ENCODE results near the gene NDE1. TPM values are rescaled to one million over a fixed set of nuclear protein-coding genes. Genes with fewer than 3 reads are reported as not detected.

Gene NDE1
- polyA plus RNA-seq, 6 donors from 2014 or later = 12.8 to 65.6 (median 38.0) TPM

DNA sequence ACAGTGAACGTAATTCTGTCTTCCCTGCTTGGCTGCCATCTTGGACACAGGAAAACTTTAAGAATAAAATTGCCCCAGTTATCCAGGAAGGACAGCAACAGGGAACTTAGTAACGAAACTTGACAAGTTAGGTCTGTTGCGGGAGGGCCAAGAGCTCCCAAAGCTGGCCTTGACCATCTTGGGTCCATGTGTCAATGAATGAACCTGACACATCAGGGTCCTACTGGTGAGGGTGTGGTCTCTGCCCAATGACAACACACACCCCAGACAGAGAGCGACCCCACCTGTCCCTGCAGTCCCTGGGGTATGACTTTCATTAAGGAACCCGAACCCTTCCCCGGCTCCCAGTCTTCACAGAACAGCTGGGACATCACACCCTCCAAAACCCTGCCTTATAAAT, 96.3 kb downstream of the NDE1 start:
- Mint-ChIP-seq H3K36me3 (peaks cover 0 to 26% of the 10 kb centered on the region in 2 donors), H3K27me3 (no peaks in the 10 kb centered on the region), H3K9me3 (peaks cover 0 to 3% (median 0%) of the 10 kb centered on the region in 7 donors), H3K4me1 (peaks cover 0 to 8% (median 5%) of the 10 kb centered on the region in 3 donors), H3K27ac (peak overlapping the region in 1 of 6 donors; percentile 24), H3K4me3 (no peak overlapping the region)
- DNase-seq (no peak), ATAC-seq (ENCODE audit: low read depth in 2 of 2) (no peak)

DNA sequence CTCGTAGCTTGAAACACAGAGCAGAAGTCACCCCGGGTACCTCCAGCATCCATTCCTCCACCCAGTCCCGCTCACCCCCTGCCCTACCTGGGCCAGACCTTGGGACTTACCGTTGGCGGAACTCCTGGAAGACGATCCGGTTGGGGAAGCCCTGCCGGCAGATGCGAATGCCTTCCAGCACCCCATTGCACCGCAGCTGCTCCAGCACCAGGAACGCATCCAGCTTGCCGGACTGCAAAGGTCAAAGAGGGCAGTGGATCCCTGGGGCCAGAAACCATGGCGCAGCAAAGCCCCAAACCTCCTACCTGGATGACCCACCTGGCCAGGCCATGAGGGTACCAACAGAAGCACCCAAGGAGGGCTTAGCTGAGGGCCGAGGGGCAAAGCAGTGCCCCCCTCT, 97.9 kb downstream of the NDE1 start:
- peak overlapping the region in 1 of 6 donors; percentile 43 for H3K27ac Mint-ChIP-seq
- no peaks in the 10 kb centered on the region for H3K27me3 Mint-ChIP-seq
- H3K9me3 Mint-ChIP-seq = no peaks in the 10 kb centered on the region
- H3K36me3 Mint-ChIP-seq = peaks cover 0 to 18% of the 10 kb centered on the region in 2 donors
- DNase-seq (no peak), ATAC-seq (ENCODE audit: low read depth in 2 of 2) (no peak)
- H3K4me1 Mint-ChIP-seq = peaks cover 0 to 5% (median 4%) of the 10 kb centered on the region in 3 donors
- H3K4me3 Mint-ChIP-seq = no peak overlapping the region

DNA sequence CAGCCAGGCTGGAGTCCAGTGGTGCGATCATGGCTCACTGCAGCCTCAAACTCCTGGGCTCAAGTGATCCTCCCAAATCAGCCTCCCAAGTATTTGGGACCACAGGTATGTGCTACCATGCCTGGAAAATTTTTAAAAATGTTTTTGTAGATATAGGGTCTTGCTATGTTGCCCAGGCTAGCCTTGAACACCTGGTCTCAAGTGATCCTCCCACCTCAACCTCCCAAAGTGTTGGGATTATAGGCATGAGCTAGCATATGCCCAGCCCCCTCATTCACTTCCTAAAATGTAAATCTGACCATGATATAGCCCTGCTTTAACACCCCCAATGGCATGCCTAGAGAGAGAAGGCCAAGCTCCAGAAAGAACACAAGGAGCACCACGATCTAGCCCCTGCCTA, 98.6 kb downstream of the NDE1 start:
- H3K4me3 Mint-ChIP-seq = peak overlapping the region in 1 of 8 donors; percentile 7
- H3K27me3 Mint-ChIP-seq = no peaks in the 10 kb centered on the region
- no peak for ATAC-seq (ENCODE audit: low read depth in 2 of 2)
- H3K27ac Mint-ChIP-seq = peak overlapping the region in 1 of 6 donors; percentile 56
- H3K36me3 Mint-ChIP-seq = peaks cover 0 to 18% of the 10 kb centered on the region in 2 donors
- no peak for DNase-seq
- H3K4me1 Mint-ChIP-seq = peaks cover 0 to 5% (median 4%) of the 10 kb centered on the region in 3 donors
- H3K9me3 Mint-ChIP-seq = no peaks in the 10 kb centered on the region

DNA sequence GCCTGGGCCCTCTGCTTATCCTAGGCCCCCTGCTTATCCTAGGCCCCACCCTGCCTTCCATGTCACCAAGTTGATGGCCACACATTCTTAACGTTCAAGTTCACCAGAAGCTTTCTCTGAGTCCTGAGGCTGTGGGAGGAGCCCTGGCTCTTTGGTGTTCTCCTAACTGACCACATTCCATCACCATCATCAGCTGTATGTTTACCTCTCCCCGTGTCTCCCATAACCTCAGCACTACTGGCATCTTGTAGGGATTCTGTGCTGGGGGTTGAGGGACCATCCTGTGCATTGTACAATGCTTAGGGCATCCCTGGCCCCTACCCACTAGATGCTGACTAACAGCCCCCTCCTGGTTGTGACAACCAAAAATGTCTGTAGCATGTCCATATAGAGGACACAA, 99.3 kb downstream of the NDE1 start:
- H3K27ac Mint-ChIP-seq = peak overlapping the region in 2 of 6 donors; percentile 29 to 61
- peaks cover 0 to 5% (median 4%) of the 10 kb centered on the region in 3 donors for H3K4me1 Mint-ChIP-seq
- H3K27me3 Mint-ChIP-seq = no peaks in the 10 kb centered on the region
- no peaks in the 10 kb centered on the region for H3K9me3 Mint-ChIP-seq
- no peak for ATAC-seq (ENCODE audit: low read depth in 2 of 2)
- H3K36me3 Mint-ChIP-seq = peaks cover 0 to 18% of the 10 kb centered on the region in 2 donors
- no peak for DNase-seq
- no peak overlapping the region for H3K4me3 Mint-ChIP-seq

DNA sequence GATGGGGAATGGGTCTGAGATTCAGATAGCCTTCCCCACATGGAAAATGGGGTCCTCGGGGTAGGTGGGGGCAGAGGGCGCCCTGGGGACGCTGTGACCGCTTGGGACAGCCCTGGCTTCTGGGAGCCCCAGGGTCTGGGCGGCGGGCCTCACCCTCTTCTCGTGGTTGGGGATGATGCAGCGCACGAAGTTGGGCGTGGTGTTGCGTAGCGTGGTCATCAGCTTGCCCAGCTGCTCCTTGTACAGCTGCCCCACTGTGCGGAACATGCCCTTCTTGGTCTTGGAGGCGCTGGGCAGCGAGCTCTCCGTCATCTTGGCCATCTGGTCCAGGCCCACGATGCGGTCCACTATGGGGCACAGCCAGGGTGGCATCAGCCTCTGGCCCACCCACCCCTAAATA, 99.9 kb downstream of the NDE1 start:
- no peaks in the 10 kb centered on the region for H3K27me3 Mint-ChIP-seq
- DNase-seq = no peak
- H3K27ac Mint-ChIP-seq = no peak overlapping the region
- H3K36me3 Mint-ChIP-seq = peaks cover 0 to 18% of the 10 kb centered on the region in 2 donors
- no peak for ATAC-seq (ENCODE audit: low read depth in 2 of 2)
- H3K4me1 Mint-ChIP-seq = peaks cover 0 to 4% (median 3%) of the 10 kb centered on the region in 3 donors
- H3K9me3 Mint-ChIP-seq = no peaks in the 10 kb centered on the region
- no peak overlapping the region for H3K4me3 Mint-ChIP-seq

DNA sequence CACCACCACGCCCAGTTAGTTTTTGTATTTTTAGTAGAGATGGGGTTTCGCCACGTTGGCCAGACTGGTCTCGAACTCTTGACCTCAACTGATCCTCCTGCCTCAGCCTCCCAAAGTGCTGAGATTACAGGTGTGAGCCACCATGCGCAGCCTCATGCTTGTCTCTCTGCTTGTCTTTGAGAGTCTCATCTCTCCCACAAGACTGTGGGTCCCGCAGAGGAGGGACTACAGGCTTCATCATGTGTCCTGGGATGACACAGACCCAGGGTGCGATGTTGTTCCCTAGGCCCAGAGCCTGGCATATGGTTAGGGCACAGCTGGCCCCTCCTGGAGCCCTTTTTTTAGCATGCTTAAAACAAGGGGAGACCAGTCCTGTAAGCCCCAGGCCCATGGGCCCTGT, 101.9 kb downstream of the NDE1 start:
- ATAC-seq (ENCODE audit: low read depth in 2 of 2) (no peak), DNase-seq (no peak)
- no peak overlapping the region for H3K27ac Mint-ChIP-seq
- peaks cover 0 to 18% of the 10 kb centered on the region in 2 donors for H3K36me3 Mint-ChIP-seq
- H3K4me3 Mint-ChIP-seq = no peak overlapping the region
- H3K27me3 Mint-ChIP-seq = peaks cover 0 to 5% (median 0%) of the 10 kb centered on the region in 3 donors
- peaks cover 0 to 3% (median 0%) of the 10 kb centered on the region in 7 donors for H3K9me3 Mint-ChIP-seq
- peaks cover 0 to 4% (median 4%) of the 10 kb centered on the region in 3 donors for H3K4me1 Mint-ChIP-seq

DNA sequence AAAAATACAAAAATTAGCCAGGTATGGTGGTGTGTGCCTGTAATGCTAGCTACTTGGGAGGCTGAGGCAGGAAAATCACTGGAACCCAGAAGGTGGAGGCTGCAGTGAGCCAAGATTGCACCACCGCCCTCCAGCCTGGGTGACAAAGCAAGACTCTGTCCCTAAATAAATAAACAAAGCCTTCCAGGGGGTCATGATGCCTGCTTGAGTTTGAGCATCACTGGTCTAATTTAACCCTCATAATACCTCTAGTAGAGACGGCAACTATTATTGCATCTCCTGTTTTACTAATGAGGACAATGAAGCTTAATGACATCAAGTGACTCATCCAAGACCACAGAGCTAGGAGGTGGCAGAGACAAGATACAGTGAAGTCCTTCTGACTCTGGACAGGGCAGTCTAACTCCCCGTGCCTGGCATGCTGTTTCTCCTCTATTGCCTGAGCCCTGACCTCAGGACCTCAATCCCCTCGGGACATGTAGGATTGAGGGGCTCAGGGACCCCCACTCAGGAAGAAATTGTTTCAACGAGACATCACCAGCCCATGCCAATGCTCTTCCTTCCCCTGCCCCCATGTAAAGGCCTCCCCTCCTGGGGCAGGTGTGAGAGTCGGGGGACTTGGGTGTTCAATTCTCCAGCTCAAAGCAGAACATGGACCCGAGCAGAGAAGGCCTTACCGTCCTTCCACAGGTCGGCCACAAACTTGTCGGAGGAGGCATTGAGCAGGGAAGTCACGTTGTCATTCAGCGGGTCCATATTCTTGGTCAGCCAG, 102.9 kb downstream of the NDE1 start:
- peaks cover 0 to 3% (median 0%) of the 10 kb centered on the region in 7 donors for H3K9me3 Mint-ChIP-seq
- peaks cover 0 to 18% of the 10 kb centered on the region in 2 donors for H3K36me3 Mint-ChIP-seq
- peak overlapping the region in 1 of 6 donors; percentile 22 for H3K27ac Mint-ChIP-seq
- H3K27me3 Mint-ChIP-seq = peaks cover 0 to 5% (median 0%) of the 10 kb centered on the region in 3 donors
- H3K4me1 Mint-ChIP-seq = peaks cover 0 to 4% (median 4%) of the 10 kb centered on the region in 3 donors
- no peak for DNase-seq
- no peak overlapping the region for H3K4me3 Mint-ChIP-seq
- no peak for ATAC-seq (ENCODE audit: low read depth in 2 of 2)

DNA sequence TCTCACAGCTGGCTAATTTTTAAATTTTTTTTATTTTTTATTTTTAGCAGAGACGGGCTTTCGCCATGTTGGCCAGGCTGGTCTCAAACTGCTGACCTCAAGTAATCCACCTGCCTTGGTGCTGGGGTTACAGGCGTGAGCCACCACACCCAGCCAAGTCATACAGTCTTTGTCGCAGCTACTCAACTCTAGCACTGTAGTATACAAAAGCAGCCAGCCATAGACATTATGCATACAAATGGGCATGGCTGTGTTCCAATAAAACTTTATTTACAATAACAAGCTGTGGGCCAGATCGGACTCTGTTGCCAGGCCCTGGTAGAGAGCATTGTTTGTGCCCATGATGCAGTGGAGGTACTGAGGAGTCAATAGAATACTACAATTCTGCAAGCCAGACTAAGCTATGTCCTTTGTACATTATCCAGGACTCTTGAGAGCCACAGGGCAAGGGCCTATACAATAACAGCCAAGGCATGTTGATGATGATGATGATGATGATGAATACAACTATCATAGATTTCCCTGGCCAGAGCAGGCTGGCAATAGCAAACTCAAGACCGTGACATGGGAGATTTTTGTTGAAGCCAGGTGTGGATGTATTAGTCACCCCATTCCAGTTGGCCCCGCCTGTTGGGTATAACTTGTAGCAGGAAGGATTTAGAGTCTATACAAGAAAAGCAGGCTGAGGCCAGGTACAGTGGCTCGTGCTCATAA, 104.9 kb downstream of the NDE1 start:
- ATAC-seq (ENCODE audit: low read depth in 2 of 2) (no peak), DNase-seq (no peak)
- Mint-ChIP-seq H3K27ac (peak overlapping the region in 1 of 6 donors; percentile 2), H3K9me3 (peaks cover 0 to 3% (median 0%) of the 10 kb centered on the region in 7 donors), H3K36me3 (no peaks in the 10 kb centered on the region), H3K27me3 (peaks cover 2 to 11% (median 4%) of the 10 kb centered on the region in 3 donors), H3K4me1 (peaks cover 0 to 4% (median 0%) of the 10 kb centered on the region in 3 donors), H3K4me3 (peak overlapping the region in 1 of 8 donors; percentile 42)

DNA sequence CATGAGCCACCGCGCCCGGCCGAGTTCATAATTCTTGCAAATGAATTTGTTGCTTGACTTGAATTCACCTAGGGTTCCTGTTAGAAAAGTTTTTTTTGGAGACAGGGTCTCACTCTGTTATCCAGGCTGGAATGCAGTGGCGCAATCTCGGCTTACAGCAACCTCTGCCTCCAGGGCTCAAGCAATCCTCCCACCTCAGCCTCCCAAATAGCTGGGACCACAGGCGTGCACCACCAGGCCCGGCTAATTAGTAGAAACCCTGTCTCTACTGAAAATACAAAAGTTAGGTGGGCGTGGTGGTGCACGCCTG, 107.0 kb downstream of the NDE1 start:
- H3K36me3 Mint-ChIP-seq = no peaks in the 10 kb centered on the region
- H3K27ac Mint-ChIP-seq = no peak overlapping the region
- ATAC-seq (ENCODE audit: low read depth in 2 of 2) (no peak), DNase-seq (no peak)
- H3K4me1 Mint-ChIP-seq = peaks cover 0 to 4% (median 0%) of the 10 kb centered on the region in 3 donors
- no peak overlapping the region for H3K4me3 Mint-ChIP-seq
- H3K27me3 Mint-ChIP-seq = peaks cover 9 to 20% (median 11%) of the 10 kb centered on the region in 3 donors
- H3K9me3 Mint-ChIP-seq = peaks cover 0 to 3% (median 0%) of the 10 kb centered on the region in 7 donors

DNA sequence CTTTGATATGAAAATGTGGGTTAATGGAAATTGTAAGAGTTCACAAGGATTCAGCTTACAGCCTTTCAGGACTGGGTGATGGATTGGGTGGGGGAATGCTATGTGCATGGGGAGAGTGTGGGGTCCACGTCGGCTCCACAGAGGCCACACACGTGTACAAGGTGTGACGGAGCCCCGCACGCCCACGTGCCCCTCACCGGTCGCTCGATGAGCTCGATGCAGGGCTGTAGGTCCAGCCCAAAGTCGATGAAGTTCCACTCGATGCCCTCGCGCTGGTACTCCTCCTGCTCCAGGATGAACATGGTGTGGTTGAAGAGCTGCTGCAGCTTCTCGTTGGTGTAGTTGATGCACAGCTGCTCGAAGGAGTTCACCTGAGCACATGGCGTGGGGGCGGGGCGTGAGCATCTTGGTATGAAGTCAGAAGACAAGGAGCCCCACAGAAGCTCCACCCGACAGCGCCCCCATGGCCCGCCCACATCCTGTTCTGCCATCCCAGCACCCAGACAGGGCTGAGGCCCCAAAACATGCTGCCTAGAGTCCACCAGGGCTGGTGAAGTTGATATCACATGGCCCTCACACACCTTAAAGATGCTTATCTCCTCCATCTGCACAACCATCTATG, 107.7 kb downstream of the NDE1 start:
- H3K9me3 Mint-ChIP-seq = peaks cover 0 to 3% (median 0%) of the 10 kb centered on the region in 7 donors
- DNase-seq (no peak), ATAC-seq (ENCODE audit: low read depth in 2 of 2) (no peak)
- no peak overlapping the region for H3K27ac Mint-ChIP-seq
- H3K4me3 Mint-ChIP-seq = no peak overlapping the region
- peaks cover 14 to 20% (median 16%) of the 10 kb centered on the region in 3 donors for H3K27me3 Mint-ChIP-seq
- H3K4me1 Mint-ChIP-seq = peaks cover 0 to 4% (median 0%) of the 10 kb centered on the region in 3 donors
- no peaks in the 10 kb centered on the region for H3K36me3 Mint-ChIP-seq

DNA sequence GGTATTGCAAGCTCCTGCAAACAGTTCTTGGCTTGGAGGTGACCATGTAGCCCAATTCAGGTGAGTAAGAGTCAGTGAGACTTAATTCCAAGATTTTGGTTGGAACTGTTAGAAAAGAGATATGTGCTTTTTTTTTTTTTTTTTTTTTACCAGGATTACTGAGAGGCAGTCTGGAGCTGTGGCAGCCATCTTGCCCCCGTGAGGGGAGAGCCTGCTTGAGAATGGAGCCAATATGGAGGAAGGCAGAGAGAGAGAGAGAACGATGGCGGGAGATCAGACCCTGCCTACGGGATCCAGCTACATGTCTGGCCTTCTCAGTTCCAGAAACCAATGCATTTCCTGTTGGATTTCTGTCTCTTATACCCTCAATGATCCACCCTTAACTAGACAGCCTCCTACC, 109.0 kb downstream of the NDE1 start:
- H3K9me3 Mint-ChIP-seq = peaks cover 0 to 3% (median 0%) of the 10 kb centered on the region in 7 donors
- H3K4me3 Mint-ChIP-seq = no peak overlapping the region
- H3K27ac Mint-ChIP-seq = no peak overlapping the region
- peaks cover 0 to 4% (median 0%) of the 10 kb centered on the region in 3 donors for H3K4me1 Mint-ChIP-seq
- no peak for ATAC-seq (ENCODE audit: low read depth in 2 of 2)
- DNase-seq = no peak
- H3K27me3 Mint-ChIP-seq = peaks cover 15 to 20% (median 18%) of the 10 kb centered on the region in 3 donors
- no peaks in the 10 kb centered on the region for H3K36me3 Mint-ChIP-seq

DNA sequence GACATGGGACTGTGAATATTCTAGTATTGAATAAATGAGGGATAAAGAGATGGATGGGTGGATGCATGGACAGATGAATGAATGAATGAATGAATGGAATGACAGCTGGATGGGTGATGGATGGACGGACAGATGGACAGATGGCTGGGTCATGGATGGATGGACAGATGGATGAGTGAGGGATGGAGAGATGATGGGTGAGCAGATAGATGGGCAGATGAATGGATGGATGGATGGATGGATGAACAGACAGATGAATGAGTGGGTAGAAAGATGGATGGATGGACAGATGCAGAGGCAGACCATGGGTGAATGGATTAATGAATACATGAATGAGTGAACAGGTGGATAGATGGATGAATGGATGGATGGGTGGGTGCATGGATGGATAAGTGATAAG, 110.1 kb downstream of the NDE1 start:
- ATAC-seq (ENCODE audit: low read depth in 2 of 2) (no peak), DNase-seq (no peak)
- H3K4me3 Mint-ChIP-seq = no peak overlapping the region
- peaks cover 0 to 4% (median 0%) of the 10 kb centered on the region in 3 donors for H3K4me1 Mint-ChIP-seq
- H3K27ac Mint-ChIP-seq = peak overlapping the region in 1 of 6 donors; percentile 0
- no peaks in the 10 kb centered on the region for H3K36me3 Mint-ChIP-seq
- H3K27me3 Mint-ChIP-seq = peaks cover 18 to 25% (median 20%) of the 10 kb centered on the region in 3 donors
- H3K9me3 Mint-ChIP-seq = peaks cover 0 to 3% (median 0%) of the 10 kb centered on the region in 7 donors

DNA sequence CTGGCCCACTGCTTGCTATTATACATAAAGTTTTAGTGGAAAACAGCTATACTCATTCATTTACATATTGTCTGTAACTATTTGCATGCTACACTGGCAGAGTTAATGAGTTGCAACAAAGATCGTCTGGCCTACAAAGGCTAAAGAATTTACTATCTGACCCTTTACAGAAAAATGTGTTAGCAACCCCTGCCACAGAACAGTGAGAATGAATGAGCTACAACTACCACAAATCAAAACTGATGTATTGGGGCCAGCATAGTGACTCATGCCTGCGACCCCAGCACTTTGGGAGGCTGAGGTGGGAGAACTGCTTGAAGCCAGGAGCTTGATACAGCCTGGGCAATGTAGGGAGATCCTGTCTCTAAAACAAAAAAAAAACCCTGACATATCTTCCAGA, 114.1 kb downstream of the NDE1 start:
- H3K36me3 Mint-ChIP-seq = no peaks in the 10 kb centered on the region
- peaks cover 0 to 7% (median 3%) of the 10 kb centered on the region in 7 donors for H3K9me3 Mint-ChIP-seq
- peaks cover 18 to 28% (median 19%) of the 10 kb centered on the region in 3 donors for H3K27me3 Mint-ChIP-seq
- ATAC-seq (ENCODE audit: low read depth in 2 of 2) = no peak
- H3K4me1 Mint-ChIP-seq = peaks cover 3 to 6% (median 4%) of the 10 kb centered on the region in 3 donors
- peak overlapping the region in 1 of 6 donors; percentile 70 for H3K27ac Mint-ChIP-seq
- no peak for DNase-seq
- no peak overlapping the region for H3K4me3 Mint-ChIP-seq
